Measurements from ENCODE around the gene ZDHHC14. TPM values are rescaled to one million over a fixed set of nuclear protein-coding genes. Genes with fewer than 3 reads are reported as not detected.

The ZDHHC14 gene
- total and polyA plus RNA-seq, 2 experiments from 2014 or later = 7.5 to 10.1 TPM

DNA sequence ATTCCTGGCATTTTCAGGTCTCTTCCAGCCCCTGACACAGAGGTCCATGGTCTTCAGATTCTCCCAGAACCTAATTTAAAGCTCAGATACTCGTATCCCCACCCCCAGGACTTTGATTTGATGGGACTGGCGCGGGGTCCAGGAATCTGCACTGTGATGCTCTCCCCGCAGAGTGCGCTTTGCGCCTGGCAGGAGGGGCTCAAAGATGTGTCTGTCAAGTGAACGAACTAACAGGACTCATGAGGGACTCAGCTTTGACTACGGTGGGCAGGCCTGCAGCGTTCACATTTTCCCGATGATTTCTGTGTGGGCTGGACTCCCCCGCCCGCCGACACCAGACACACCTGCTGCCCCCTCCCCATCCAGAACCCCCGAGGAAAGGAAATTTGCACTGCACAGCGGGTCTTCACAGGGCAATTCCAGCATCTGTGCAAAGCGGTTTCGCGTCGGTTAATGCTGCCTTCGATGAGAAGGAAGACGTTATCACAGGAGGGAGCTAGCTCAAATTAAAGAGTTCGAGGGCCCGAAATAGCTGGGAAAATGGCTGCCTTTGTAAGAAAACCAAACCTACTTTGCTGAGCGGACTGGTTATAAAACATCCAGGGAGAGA, 90.2 kb downstream of the ZDHHC14 start:
- H3K27ac ChIP-seq = no peak overlapping the region
- H3K27me3 ChIP-seq = no peaks in the 10 kb centered on the region
- no peaks in the 10 kb centered on the region for H3K9me3 ChIP-seq (ENCODE audit: low read depth)
- no peak overlapping the region for H3K4me3 ChIP-seq
- no peak for DNase-seq (ENCODE audit: low read depth in 1 of 2, low spot score in 1 of 2)
- H3K36me3 ChIP-seq = no peaks in the 10 kb centered on the region
- H3K4me1 ChIP-seq (ENCODE audit: low read depth) = no peaks in the 10 kb centered on the region
- TF ChIP-seq, protein P1, sequence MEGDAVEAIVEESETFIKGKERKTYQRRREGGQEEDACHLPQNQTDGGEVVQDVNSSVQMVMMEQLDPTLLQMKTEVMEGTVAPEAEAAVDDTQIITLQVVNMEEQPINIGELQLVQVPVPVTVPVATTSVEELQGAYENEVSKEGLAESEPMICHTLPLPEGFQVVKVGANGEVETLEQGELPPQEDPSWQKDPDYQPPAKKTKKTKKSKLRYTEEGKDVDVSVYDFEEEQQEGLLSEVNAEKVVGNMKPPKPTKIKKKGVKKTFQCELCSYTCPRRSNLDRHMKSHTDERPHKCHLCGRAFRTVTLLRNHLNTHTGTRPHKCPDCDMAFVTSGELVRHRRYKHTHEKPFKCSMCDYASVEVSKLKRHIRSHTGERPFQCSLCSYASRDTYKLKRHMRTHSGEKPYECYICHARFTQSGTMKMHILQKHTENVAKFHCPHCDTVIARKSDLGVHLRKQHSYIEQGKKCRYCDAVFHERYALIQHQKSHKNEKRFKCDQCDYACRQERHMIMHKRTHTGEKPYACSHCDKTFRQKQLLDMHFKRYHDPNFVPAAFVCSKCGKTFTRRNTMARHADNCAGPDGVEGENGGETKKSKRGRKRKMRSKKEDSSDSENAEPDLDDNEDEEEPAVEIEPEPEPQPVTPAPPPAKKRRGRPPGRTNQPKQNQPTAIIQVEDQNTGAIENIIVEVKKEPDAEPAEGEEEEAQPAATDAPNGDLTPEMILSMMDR (IDR thresholded peaks at IDR 0.05; ENCODE audit: low read depth, low read length) = no peak

DNA sequence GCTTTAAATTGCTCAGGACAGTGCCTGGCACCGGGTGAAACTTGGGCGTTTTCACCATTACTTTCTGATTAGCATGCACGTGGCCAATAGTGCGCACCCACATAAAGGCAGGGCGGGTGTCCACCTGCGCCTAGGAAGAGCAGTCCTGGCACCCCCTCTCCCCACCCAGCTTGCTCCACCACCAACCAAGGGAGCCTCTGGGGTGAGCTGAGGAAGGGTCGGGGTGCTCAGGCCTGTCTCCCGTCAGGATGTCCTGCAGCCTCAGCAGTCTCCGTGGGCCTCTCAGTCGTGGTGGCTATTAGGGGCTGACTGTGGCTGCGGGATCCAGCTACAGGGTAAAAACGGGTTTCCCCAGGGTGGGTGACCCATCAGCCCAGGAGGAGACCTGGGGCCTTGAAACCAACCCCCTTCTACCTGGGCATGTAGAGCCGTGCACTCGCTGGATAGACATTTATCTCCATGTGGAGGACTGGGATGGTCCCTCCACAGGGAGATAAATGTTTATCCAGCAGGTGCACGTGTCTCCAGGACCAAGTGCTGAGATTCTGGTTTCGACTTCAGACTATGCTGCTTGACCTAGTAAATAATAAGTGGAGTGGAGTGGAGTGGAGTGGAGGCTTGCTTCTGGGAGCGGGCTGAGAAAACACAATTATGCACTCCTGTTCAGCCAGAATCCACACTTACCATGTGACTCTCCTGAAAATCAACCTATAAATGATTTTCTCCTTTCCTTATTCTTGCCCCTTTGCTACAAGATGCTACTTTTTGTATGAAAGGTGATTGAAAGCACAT, 91.1 kb downstream of the ZDHHC14 start:
- DNase-seq (ENCODE audit: low read depth in 1 of 2, low spot score in 1 of 2) = no peak
- TF ChIP-seq, protein P1 (IDR thresholded peaks at IDR 0.05; ENCODE audit: low read depth, low read length) = no peak
- no peaks in the 10 kb centered on the region for H3K27me3 ChIP-seq
- no peaks in the 10 kb centered on the region for H3K4me1 ChIP-seq (ENCODE audit: low read depth)
- H3K9me3 ChIP-seq (ENCODE audit: low read depth) = no peaks in the 10 kb centered on the region
- no peaks in the 10 kb centered on the region for H3K36me3 ChIP-seq
- H3K27ac ChIP-seq = no peak overlapping the region
- no peak overlapping the region for H3K4me3 ChIP-seq

DNA sequence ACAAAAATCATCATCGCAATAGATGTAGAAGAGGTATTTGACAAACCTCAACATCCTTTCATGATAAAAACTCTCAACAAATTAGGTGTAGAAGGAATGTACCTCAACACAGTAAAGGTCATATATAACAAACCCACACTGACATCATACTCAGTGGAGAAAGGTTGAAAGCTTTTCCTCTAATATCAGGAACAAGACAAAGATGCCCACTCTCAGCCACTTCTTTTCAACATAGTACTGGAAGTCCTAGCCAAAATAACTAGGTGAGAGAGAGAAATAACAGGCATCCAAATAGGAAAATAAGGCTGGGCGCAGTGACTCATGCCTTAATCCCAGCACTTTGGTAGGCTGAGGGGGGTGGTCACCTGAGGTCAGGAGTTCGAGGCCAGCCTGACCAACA, 95.8 kb downstream of the ZDHHC14 start:
- no peak for DNase-seq (ENCODE audit: low read depth in 1 of 2, low spot score in 1 of 2)
- Histone ChIP-seq H3K9me3 (ENCODE audit: low read depth) (no peaks in the 10 kb centered on the region), H3K27ac (no peak overlapping the region), H3K27me3 (no peaks in the 10 kb centered on the region), H3K4me3 (no peak overlapping the region), H3K36me3 (no peaks in the 10 kb centered on the region), H3K4me1 (ENCODE audit: low read depth) (no peaks in the 10 kb centered on the region)
- TF ChIP-seq, protein P1 (IDR thresholded peaks at IDR 0.05; ENCODE audit: low read depth, low read length) = no peak

DNA sequence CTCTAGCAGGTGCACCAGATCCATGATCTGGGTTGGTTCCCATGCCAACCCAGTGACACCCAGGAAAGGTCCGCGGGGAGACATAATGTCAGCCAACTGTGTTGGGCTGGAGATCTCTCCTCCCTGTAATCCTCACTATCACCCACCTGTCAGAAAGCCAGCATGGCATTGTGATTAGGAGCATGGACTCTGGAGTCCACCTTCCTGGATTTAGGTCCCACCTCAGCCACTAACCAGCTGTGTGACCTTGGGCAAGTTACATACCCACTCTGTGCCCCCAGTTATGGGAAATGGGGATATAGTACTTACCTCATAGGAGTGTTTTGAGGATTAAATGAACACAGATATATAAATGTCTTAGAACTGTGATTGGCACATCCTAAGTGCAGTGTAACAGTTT, 97.9 kb downstream of the ZDHHC14 start:
- Histone ChIP-seq H3K36me3 (no peaks in the 10 kb centered on the region), H3K27me3 (no peaks in the 10 kb centered on the region), H3K4me1 (ENCODE audit: low read depth) (no peaks in the 10 kb centered on the region), H3K9me3 (ENCODE audit: low read depth) (no peaks in the 10 kb centered on the region), H3K4me3 (no peak overlapping the region), H3K27ac (no peak overlapping the region)
- TF ChIP-seq, protein P1 (IDR thresholded peaks at IDR 0.05; ENCODE audit: low read depth, low read length) = no peak
- DNase-seq (ENCODE audit: low read depth in 1 of 2, low spot score in 1 of 2) = no peak

DNA sequence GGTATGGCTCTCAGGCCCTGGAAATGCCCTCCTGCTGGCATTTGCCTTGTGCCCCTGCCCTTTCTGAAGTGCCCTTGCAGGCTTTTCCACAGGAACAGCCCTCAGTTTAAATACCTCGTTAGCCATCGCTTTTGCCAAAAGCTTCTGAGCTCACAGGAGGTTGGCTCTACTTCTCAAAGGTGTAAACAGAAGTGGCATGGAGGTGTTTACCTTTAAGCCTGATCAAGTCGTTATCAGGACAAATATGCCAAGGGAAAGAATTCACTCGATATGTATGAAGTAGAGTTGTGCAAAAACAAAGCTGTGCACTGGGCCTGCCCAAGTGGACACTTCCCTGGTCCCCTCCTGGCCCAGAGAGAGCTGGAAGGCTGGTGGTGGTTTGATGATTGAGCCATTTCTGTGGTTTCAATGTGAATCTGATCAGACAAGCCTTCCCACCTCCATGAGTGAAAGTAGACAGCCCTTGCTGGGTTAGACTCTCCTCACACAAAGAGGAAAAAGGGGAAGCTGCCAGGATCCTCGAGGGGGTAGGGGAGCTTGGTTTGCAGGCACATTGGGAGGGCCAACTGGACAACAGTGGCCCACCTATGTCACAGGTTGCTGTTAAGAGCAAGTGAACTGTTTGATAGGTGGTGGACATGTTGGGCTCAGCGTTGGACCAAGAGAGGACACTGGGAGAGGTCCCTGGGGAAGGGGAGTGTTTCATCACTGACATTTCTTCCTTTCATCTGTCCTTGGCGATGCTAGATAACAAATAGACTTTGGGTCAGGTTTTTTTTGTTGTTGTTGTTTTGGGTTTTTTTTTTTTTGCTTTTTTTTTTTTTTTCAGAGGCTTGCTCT, 98.7 kb downstream of the ZDHHC14 start:
- TF ChIP-seq, protein P1 (IDR thresholded peaks at IDR 0.05; ENCODE audit: low read depth, low read length) = no peak
- H3K9me3 ChIP-seq (ENCODE audit: low read depth) = no peaks in the 10 kb centered on the region
- no peaks in the 10 kb centered on the region for H3K4me1 ChIP-seq (ENCODE audit: low read depth)
- H3K36me3 ChIP-seq = no peaks in the 10 kb centered on the region
- DNase-seq (ENCODE audit: low read depth in 1 of 2, low spot score in 1 of 2) = no peak
- no peaks in the 10 kb centered on the region for H3K27me3 ChIP-seq
- H3K4me3 ChIP-seq = no peak overlapping the region
- H3K27ac ChIP-seq = no peak overlapping the region
